Measurements from ENCODE around the gene ZNF746.

GRCh38 chr7:149505551-149505950 lies 7.9 kb upstream of the ZNF746 start:
- TF ChIP-seq TAF1 (IDR thresholded peaks at IDR 0.05; ENCODE audit: low read depth) (no peak), EP300 (IDR thresholded peaks at IDR 0.05; ENCODE audit: borderline replicate concordance) (no peak), MAX (IDR thresholded peaks at IDR 0.05) (no peak), TCF12 (IDR thresholded peaks at IDR 0.05; ENCODE audit: low read depth) (no peak), CEBPB (IDR thresholded peaks at IDR 0.05) (no peak), TEAD4 (IDR thresholded peaks at IDR 0.05) (no peak), USF1 (IDR thresholded peaks at IDR 0.05) (no peak)
